ENCODE data around the gene TLCD3B.

The TLCD3B gene

GRCh38 chr16:30004811-30005242 lies 26.2 kb downstream of the TLCD3B start:
- no peak for DNase-seq (ENCODE audit: low read depth in 2 of 2)

- no peak for DNase-seq (ENCODE audit: low read depth in 2 of 2)
These were observed 26.7 kb downstream of the TLCD3B start for GRCh38 chr16:30004424-30004776.

GRCh38 chr16:30003670-30004423 lies 27.2 kb downstream of the TLCD3B start:
- DNase-seq (ENCODE audit: low read depth in 2 of 2) = no peak

GRCh38 chr16:30002614-30003346 lies 28.3 kb downstream of the TLCD3B start:
- no peak for DNase-seq (ENCODE audit: low read depth in 2 of 2)

- no peak for DNase-seq (ENCODE audit: low read depth in 2 of 2)
These were observed 30.1 kb downstream of the TLCD3B start for GRCh38 chr16:30000735-30001631.

DNA sequence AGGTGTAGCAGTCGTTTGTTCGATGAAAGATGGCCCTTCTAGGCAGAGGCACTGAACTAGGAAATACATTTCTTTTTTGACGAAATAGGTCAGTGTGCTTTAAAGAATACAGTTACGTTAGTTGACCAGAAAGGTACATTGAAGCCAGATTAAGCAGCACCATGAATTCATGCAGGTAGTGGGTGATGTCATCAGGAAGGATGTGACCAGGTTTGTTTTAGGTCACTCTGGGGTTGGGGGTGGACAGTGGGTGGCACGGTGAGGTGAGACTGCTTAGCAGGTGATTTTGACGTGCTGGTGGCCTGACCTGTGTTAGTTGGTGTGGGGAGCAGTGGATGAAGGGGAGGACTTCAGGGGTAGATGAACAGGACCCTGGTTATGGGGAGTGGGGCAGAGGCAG lies 31.5 kb downstream of the TLCD3B start:
- no peak for DNase-seq (ENCODE audit: low read depth in 2 of 2)

DNA sequence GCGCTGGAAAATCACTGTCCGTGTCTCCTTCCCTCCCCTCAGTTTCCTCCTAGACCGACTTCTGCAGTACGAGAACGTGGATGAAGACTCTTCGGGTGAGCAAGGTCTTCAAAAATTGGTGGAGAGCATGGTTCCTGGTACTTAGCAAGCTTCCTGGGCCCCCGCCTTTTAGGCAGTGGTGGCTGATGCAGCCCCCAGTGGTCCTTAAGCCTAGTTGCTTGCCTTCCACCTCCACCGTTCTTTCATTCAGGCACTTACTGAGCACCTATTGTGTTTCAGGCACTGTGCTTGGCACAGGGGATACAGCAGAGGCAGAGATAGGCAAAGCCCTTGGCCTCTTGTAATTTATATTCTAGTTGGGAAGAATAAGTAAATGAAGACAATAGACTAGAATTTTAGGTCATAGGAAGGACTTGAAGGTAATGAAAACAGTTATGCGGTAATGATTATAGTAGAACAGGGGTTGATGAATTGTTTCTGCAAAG lies 34.3 kb downstream of the TLCD3B start:
- DNase-seq (ENCODE audit: low read depth in 2 of 2) = no peak

- DNase-seq (ENCODE audit: low read depth in 2 of 2) = peak; percentile 98
These were observed 34.9 kb downstream of the TLCD3B start, which contains the start of gene INO80E for GRCh38 chr16:29995911-29996765. Gene INO80E, plus strand, starts transcription at chr16:29996241. Its CDS starts 70 bp downstream, at chr16:29996311.

GRCh38 chr16:29995324-29995910 lies 35.7 kb downstream of the TLCD3B start, which contains the start of gene HIRIP3:
Gene HIRIP3, minus strand, starts transcription at chr16:29995617. Its CDS starts 12 bp downstream, at chr16:29995605.
- peak; percentile 73 to 77 for DNase-seq (ENCODE audit: low read depth in 2 of 2)

DNA sequence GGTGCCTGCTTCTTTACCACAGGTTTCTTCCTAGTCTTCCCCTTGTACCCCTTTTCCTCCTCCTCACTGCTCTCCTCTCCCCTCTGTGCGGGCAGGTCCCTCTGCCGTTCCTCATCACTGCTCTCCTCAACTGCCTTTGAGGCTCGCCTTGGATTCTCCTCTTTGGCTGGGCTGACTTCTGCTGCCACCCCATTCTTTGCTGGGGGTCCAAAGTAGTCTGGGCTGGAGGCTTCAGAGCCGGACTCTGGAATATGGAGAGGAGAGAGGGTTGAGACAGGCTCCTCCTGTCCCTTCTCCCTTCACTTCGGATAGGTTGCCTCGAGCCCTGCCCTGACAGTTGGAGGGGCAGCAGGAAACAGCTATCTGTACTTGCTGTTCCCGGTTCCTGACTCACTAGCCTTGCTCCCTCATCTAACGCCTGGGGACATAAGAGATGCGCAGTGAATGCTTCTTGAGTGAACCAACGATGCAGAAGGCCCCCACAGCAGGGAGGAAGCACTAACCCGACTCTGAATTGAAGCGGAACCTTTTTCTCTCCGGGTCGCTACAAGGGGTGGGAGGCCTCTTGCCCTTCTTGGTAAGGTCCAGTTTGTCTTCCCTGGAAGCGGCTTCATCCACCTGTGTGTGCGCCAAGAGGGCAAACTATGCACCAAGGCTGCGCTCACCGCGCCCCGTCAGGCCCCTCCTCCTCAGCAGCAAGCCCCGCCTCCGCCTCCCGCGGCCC lies 36.3 kb downstream of the TLCD3B start:
- DNase-seq (ENCODE audit: low read depth in 2 of 2) = peak; percentile 49 to 72

DNA sequence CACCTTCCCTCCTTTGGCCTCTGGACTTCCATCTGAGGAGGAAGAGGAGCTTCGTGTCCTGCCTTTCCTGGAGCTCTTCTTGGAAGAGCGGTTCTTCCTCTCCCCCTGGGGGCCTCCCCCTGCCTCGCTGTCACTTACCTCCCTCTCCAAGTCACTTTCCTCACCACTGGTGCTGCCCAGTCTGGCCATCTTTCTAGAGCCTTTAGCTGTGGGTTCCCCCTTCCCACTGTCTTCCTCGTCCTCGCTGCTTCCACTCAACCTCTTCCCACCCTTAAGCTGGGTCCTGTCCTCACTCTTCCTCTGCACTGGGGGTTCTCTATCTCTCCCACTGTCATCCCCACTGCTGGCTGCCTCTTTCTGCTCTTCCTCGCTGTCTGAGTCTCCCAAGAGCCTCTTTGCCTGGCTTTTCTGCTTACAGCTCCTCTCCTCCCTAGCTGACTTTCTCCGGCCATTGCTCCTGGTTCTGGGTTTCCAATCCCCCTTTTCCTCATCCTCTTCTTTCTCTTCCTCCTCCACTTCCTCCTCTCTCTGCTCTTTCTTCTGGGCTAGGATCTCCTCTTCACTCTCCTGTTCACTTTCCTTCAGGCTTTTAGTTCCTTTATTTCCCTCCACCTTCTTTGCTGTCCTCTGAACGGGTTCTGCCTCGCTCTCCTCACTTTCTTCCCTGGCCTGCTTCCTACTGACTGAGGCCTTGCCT lies 37.0 kb downstream of the TLCD3B start:
- no peak for DNase-seq (ENCODE audit: low read depth in 2 of 2)

DNA sequence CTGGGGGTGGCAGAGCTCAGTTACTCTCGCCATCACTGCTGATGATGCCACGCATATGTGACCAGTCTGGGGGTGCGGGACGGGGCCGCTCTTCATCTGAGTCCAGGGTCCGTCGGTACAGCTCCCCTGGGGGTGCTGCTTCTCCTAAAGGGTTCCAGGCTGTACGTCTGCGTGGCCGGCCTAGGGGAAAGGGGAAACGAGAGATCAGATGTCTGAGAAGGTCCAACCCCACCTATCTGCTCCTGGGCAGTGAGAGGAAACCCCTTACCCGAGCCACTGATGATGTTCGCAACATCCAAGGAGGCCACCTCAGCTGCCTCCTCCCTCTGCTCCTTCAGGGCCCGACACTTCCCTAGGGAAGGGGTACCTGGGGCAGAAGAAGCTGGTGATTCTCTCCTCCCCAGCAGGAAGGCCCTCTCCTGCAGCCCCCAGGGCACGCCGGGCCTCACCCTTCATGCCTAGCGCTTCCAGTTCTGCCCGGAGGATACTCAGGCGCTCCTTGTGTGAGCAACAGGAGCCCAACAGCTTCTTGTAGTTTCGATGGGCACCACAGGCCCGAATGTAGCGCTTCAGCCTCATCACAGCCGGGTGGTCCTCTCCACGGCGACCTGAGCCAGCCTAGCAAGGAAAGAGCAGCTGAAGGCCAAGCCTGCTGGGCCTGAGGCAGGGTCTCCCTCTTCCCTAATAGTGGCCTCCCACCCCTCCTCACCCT lies 37.7 kb downstream of the TLCD3B start:
- no peak for DNase-seq (ENCODE audit: low read depth in 2 of 2)

DNA sequence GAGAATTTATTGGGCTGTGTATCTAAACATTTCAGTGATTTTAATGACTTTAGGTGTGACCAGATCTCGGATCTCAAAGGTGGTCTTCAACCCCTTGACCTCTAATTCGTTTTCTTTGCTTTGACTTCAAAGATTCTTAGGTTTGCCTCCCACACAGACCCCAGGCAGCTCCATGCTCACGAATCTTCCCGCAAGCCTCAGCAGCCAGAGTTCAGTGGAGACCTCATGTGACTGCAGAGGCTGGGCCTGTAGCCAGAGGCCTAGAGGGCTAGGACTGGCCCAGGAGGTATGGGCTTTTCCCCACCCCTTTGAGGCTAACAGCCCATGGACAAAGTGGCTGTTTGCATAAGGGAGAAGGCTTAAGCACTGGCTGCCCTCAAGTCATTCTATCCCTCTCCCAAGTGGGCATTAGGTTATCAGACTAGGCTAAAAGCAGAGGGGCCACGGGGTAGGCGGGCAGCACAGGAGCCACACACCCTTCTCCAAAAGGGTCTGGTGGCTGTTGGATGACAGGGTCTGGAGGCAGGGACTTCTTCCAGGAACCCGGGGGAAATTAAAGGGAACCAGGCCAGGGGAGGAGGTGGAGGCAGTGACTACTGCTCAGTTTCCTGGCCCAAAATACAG lies 38.6 kb downstream of the TLCD3B start:
- DNase-seq (ENCODE audit: low read depth in 2 of 2) = no peak

GRCh38 chr16:29991571-29991904 lies 39.5 kb downstream of the TLCD3B start:
- DNase-seq (ENCODE audit: low read depth in 2 of 2) = no peak

GRCh38 chr16:29990883-29991570 lies 40.0 kb downstream of the TLCD3B start:
- no peak for DNase-seq (ENCODE audit: low read depth in 2 of 2)

- DNase-seq (ENCODE audit: low read depth in 2 of 2) = no peak
These were observed 41.0 kb downstream of the TLCD3B start for GRCh38 chr16:29990034-29990433.

GRCh38 chr16:29989111-29989858 lies 41.8 kb downstream of the TLCD3B start:
- no peak for DNase-seq (ENCODE audit: low read depth in 2 of 2)

Measured in stimulated activated CD4-positive, alpha-beta T cell treated with anti-CD3 and anti-CD28 coated beads, Interleukin-1b, Interleukin-23, amount 100 ng/mL, for 4 hours (primary cell).